ENCODE data around the gene CTRB2.

CTRB2 gene

DNA sequence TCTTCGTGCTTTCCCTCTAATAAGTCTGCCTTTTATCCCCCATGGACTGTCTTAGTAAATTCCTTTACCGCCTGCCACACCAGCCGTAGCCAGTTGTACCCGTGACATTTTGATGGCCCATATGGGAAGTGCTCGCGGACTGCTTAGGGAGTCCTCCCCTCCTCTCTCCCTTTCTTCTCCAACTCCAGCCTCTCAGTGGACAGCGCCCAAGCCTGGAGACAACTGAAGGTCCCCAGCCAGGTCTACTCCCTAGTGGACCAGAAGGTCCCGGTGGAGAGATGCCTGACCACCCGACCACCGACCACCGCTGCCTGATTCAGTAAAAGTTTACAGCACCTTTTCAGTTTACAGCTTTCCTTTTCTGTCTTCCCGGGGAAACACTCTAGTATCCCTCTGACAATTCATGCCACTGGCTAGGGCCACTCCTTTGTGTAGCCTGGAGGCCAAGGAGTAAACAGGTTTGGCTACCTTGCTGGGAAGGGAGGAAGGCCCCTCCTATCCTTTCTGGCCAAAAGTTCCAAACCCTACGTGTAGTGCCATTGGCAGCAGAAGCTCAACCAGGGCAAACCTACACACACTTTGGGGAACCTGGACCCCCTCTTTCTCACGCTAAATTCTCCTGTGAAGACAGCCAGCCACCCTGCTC lies 18.0 kb downstream of the CTRB2 start:
- in situ Hi-C loops (cut with MboI; ENCODE audit: low sequenced_read_pairs): no loop called here

DNA sequence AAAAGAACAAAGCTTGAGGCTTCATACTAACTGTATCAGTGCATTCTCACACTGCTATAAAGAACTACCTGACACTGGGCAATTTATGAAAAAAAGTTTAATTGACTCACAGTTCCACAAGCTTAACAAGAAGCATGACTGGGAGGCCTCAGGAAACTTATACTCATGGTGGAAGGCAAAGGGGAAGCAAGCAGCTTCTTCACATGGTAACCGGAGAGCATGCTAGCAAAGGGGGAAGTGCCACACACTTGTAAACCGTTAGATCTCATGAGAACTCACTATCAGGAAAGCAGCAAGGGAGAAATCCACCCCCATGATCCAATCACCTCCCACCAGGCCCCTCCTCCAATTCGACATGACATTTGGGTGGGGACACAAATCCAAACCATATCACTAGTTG lies 25.3 kb downstream of the CTRB2 start:
- in situ Hi-C loops (cut with MboI; ENCODE audit: low sequenced_read_pairs): no loop called here

DNA sequence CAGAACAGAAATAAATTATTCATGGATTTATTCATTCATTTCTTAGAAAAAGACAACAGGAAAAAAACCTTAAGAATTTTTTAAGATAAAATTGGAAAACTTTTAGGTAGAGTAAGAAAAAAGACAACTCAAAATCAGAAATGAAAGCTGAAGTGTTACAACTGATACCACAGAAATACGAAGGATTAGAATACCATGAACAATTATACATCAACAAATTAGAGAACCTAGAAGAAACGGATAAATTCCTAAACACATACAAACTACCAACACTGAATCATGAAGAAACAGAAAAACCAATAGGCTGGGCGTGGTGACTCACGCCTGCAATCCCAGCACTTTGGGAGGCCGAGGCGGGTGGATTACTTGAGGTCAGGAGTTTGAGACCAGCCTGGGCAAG lies 27.8 kb downstream of the CTRB2 start:
- in situ Hi-C loops (cut with MboI; ENCODE audit: low sequenced_read_pairs): no loop called here

DNA sequence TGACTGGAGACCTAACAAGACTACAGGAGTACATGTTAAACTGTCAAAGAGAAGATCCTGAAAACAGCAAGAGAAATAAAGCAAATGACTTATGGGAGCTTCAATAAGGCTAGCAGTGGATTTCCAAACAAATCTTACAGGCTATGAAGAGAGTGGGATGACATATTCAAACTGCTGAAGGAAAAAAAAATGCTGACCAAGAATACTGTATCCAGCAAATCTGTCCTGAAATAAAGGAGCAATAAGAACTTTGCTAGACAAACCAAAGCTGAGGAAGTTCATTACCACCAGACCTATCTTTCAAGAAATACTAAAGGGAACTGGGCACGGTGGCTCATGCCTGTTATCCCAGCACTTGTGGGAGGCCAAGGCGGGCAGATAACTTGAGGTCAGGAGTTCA lies 30.0 kb downstream of the CTRB2 start:
- in situ Hi-C loops (cut with MboI; ENCODE audit: low sequenced_read_pairs): no loop called here

DNA sequence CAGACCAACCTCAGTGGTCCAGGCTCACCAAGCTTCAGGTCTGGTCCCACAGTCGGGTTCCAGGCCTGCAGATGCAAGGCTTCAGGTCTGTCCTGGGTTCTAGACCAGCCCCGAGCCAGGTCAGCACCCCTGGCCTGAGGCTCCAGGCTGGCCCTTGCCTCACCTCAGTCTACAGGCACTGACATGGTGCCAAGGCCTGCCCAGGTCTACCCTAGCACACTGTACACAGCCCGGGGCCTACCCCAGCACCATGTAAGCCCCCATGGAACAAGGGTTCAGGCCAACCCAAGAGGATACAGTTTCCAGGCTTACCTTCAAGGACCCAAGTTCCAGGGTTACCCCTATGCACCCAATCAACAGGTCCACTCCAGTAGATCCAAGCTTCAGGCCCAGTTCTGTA lies 31.9 kb downstream of the CTRB2 start:
- in situ Hi-C loops (cut with MboI; ENCODE audit: low sequenced_read_pairs): no loop called here

DNA sequence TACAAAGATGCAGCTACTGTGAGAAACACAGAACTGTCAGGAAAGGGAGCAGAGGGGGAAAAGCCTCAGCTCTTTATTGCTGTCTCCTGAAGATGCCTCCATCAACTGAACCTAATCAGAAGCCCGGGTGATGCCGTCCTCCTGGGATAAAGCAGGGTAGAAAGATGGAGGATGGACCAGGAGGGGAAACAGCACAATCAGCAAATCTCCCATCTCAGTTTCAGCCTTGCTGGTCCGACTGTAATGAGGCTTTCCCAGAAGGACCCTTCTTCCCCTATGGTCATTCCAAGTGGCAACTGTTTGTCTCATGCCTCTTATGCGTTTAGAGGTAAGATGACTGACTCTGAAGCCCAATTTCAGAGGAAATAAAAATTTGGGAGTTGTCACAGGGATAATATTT lies 34.4 kb downstream of the CTRB2 start:
- in situ Hi-C loops (cut with MboI; ENCODE audit: low sequenced_read_pairs): no loop called here

DNA sequence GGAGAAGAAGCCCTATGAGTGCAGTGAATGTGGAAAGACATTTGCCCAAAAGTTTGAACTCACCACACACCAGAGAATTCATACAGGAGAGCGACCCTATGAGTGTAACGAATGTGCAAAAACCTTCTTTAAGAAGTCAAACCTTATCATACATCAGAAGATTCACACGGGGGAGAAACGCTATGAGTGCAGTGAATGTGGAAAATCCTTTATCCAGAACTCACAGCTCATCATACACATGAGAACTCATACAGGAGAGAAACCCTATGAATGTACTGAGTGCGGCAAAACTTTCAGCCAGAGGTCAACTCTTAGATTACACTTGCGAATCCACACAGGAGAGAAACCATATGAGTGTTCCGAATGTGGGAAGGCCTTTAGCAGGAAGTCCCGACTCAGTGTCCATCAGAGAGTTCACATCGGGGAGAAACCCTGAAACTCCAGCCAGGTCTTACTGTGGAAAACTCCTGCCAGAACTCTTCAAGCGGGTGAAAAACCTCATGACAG lies 37.0 kb downstream of the CTRB2 start:
- in situ Hi-C loops (cut with MboI; ENCODE audit: low sequenced_read_pairs): no loop called here

DNA sequence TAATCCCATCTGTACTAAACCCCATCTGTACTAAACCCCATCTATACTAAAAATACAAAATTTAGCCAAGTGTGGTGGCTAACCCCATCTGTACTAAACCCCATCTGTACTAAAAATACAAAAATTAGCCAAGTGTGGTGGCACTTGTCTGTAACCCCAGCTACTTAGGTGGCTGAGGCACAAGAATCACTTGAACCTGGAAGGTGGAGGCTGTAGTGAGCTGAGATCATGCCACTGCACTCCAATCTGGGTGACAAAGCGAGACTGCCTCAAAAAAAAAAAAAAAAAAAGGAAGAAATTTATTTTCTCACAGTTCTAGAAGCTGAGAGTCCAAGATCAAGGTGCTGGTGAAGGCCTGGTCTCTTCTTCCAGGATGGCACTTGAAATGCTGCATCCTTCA lies 46.6 kb downstream of the CTRB2 start:
- in situ Hi-C loops (cut with MboI; ENCODE audit: low sequenced_read_pairs): no loop called here
